DMS 273 (cell line): Measurements from ENCODE around the gene RAB34.

Experiments used
- DNase-seq: peaks from one replicate; lab custom pipeline; 2025; ENCODE audit not compliant: unreplicated experiment; lab: John Stamatoyannopoulos, UW

RAB34 gene

DNA sequence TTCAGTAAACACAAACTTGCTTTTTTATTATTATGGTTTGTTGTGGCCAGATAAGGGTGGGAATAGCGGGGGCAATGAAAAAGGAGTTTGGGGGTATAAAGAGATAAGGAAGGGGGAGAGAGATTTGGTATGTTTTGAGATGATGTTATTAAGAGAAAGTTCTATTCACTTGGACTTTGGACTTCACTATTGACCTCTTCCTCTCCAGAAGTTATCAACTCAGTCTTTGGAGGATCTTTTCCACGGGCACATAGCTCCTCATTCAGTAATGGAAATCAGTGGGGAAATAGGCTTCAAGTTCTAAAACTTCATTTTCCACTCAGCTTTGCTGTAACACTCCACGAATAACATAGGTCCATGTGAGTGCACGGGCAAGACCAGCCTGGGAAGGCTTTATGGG is 29.2 kb downstream of the RAB34 start:
- DNase-seq, result no peak

DNA sequence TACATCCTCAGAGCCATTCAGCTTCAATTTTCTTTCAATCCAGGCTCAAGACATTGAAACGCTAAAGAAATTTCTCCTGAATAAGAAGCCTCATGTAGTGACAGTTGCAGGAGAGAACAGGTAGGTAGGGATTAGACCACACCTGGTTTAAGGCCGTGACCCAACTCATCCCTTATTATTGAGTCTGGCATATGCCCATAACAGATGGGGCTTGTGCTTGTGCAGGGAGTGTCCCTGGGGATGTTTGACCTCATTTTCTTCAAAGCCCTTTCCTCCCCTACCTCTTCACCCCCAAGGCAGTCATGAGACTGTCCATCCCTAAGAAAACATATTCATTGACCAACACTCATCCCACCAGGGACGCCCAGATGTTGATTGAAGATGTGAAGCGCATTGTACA is 31.4 kb downstream of the RAB34 start:
- peak; percentile 60 for DNase-seq

GRCh38 chr17:28685366-28685765 is 32.3 kb downstream of the RAB34 start:
- no peak for DNase-seq

DNA sequence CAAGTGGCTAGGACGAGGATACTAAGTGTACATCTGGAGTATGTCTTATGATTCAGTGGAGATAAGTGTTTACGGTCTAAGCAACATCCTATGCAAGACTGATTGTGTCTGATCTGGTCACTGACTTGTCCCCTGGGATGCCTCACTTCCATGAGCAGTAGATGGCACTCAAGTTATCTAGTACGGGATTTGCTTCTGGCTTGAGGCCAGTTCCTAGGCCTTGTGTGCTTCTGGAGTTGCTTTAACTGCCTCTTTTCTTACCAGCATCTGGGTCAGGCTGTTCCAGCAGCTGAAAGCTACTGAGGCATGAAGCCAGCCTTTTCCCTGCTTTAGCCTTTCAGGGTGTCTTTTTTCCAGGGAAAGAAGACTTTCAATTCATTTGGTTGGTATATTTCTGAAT is 32.7 kb downstream of the RAB34 start:
- DNase-seq, result peak; percentile 86

DNA sequence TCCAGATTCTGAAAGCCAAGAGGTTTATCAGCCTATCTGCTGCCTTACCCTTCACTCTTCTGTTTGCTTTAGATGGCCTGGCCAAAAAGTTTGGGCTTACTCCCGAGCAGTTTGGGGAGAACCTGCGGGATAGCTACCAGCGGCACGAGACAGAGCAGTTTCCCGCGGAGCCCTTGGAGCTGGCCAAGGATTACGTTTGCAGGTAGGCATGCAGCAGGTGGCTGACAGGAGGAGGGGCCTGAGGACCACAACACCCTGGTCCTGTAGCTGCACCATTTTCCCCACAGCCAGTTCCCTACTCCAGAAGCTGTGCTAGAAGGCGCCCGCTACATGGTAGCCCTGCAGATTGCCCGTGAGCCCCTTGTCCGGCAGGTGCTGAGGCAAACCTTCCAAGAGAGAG is 35.0 kb downstream of the RAB34 start:
- no peak for DNase-seq

DNA sequence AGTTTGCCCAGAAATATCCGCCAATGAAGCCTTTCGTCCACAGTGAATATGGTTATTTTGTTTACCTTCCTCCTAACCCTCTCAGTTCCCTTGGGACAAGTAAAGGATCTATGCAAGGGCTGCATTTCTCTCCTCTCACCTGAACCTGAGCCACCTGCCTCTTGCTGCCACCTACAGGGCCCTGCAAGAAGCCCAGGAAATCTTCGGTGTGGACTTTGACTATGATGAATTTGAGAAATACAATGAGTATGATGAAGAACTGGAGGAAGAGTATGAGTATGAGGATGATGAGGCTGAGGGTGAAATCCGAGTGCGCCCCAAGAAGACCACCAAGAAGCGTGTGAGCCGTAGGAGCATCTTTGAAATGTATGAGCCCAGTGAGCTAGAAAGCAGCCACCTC is 41.7 kb downstream of the RAB34 start:
- DNase-seq, result peak; percentile 15

- DNase-seq, result no peak
Measured at GRCh38 chr17:28675490-28675889, 42.2 kb downstream of the RAB34 start.

DNA sequence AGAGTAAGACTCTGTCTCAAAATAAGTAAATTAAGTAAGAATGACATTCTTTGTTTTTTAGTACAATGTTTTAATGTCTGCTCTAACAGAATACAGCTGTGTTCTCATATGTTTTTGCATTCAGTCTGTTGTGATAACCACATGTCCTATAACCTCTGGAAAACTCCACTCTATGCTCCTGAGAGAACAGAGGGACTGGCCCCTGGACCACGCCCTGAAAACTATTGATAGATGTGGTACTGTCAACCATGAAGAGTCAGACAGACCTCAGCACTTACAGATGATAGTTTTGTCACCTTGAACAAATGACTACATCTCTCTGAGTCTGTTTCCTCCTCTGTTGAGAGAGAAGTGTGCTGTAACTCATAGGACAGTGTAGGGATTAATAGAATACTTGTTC is 47.8 kb downstream of the RAB34 start:
- DNase-seq, result no peak

DNA sequence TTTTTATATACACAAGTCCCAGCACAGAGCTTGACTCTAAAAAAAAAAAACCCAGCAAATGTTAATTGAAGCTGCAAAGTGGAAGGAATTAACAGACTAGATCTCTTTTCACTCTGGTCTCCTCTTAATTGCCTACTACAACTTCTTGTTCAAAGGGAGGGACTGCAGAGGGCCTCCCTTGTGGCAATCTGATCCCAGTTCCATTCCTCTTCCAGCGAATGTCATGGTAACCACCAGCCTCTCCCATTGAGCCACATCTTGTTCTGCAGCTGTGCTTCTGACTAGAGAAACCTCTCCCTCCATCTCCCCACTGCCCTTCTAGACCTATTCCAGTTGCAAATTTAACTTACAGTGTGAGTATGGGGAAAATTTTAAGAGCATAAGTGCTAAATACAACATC is 49.8 kb downstream of the RAB34 start:
- DNase-seq, result peak; percentile 51

DNA sequence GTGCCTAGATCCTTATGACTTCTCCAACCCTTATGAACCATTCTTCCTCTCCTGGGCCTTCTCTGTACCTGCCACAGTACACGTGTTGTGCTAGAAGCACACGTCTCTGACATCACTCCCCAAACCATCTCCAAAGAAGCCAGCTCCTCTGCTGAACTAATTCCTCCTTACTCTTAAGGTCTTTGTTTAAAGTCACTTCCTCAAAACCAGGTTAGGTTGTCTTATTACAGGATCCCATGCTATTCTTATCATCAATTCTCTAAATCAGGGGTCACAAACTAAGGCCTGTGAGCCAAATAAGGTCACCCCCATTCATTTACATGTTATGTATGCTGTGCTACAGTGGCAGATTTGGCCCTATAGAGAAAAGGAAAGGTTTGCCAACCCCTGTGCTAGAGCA is 51.7 kb downstream of the RAB34 start:
- DNase-seq, result no peak
